K562 (cell line): ENCODE results near the gene FOXP3. TPM values are rescaled to one million over a fixed set of nuclear protein-coding genes. Genes with fewer than 3 reads are reported as not detected.

ENCODE experiments used
- ATAC-seq: fragments of 200-7000 bp; cut with Tn5 transposase; 3 replicates; pipeline ENCODE4 v1.9.1; 2020; ENCODE audit warnings: moderate library complexity
- BruUV-seq: library from RNA; stranded (reverse); fragments of 400-500 nt; replicated peaks from 2 replicates; lab custom pipeline; 2021; lab: Mats Ljungman, UMichigan
- CTCF ChIA-PET: fragments of 300-600 bp; formaldehyde crosslinking; extraction: SDS; loops from one replicate; lab custom pipeline; 2021; ENCODE audit warnings: low intra/inter-chr PET ratio; lab: Yijun Ruan, JAX
- POLR2A ChIA-PET: fragments of 300-600, 350-650 bp; sonication (Branson Sonifier 250); formaldehyde crosslinking; extraction: SDS; loops from one replicate; lab custom pipeline; 2021; ENCODE audit warnings: antibody characterized with exemption, inconsistent platforms; lab: Yijun Ruan, JAX
- DNase-seq, 4 experiments: peaks; one replicate each; pipeline versions ENCODE4 v3.0.0 to v3.0.0-alpha.2; 2011 to 2018; ENCODE audit warnings: low spot score in 3 of 4, mixed read lengths in 3 of 4; ENCODE audit errors: extremely low read depth in 1 of 4
- FAIRE-seq: peaks from 2 replicates; lab custom pipeline; 2011; peaks lifted over from hg19 to GRCh38; lab: Jason Lieb, UNC
- H2AFZ ChIP-seq: 2 replicates; pipeline ENCODE4 v1.6.0; 2011; ENCODE audit warnings: low read depth, low read length, control low read depth, inconsistent platforms
- H3K27ac ChIP-seq: fragments of 200-600 bp; 3 replicates; pipeline ENCODE4 v1.8.0; 2011; ENCODE audit warnings: low read depth, mild to moderate bottlenecking, control low read depth, inconsistent platforms, low read length, moderate library complexity, mixed read lengths; ENCODE audit errors: extremely low read depth
- H3K27me3 ChIP-seq, 2 experiments: fragments of 300-600 bp in 1 of 2; 2 replicates in 1 of 2; 3 replicates in 1 of 2; pipeline versions ENCODE4 v1.6.0 to v1.8.0; 2011; ENCODE audit warnings: inconsistent platforms in 2 of 2, low read length in 2 of 2, mild to moderate bottlenecking in 1 of 2, mixed read lengths in 1 of 2, moderate library complexity in 1 of 2; ENCODE audit not compliant: control insufficient read depth in 2 of 2, insufficient read depth in 2 of 2
- H3K36me3 ChIP-seq: fragments of 300-600 bp; 3 replicates; pipeline ENCODE4 v1.8.0; 2011; ENCODE audit warnings: mild to moderate bottlenecking, low read length, inconsistent platforms; ENCODE audit not compliant: control insufficient read depth, insufficient read depth
- H3K4me1 ChIP-seq, 2 experiments: fragments of 200-600 bp in 1 of 2; replicated peaks in 1 of 2; 2 replicates in 1 of 2; 3 replicates in 1 of 2; pipeline versions ENCODE4 v1.5.1 to v1.8.0; 2011; ENCODE audit warnings: inconsistent platforms in 2 of 2, low read length in 2 of 2, mild to moderate bottlenecking in 1 of 2, mixed read lengths in 1 of 2, moderate library complexity in 1 of 2; ENCODE audit not compliant: control insufficient read depth in 2 of 2, insufficient read depth in 2 of 2
- H3K4me2 ChIP-seq: 2 replicates; pipeline ENCODE4 v1.6.1; 2011; ENCODE audit warnings: low read length, control low read depth, inconsistent platforms, mixed read lengths; ENCODE audit not compliant: insufficient read depth
- H3K4me3 ChIP-seq: fragments of 200-600 bp; sonication (generic), shearing (Covaris generic); 2 replicates; pipeline ENCODE4 v1.5.1; 2016; ENCODE audit warnings: control low read depth, inconsistent platforms
- H3K79me2 ChIP-seq: fragments of 200-600 bp; 3 replicates; pipeline ENCODE4 v1.8.0; 2011; ENCODE audit warnings: low read length, inconsistent platforms; ENCODE audit not compliant: control insufficient read depth, insufficient read depth
- H3K9ac ChIP-seq, 2 experiments: 2 replicates each; pipeline versions ENCODE4 v1.6.0 to v1.6.1; 2011; ENCODE audit warnings: low read depth in 2 of 2, low read length in 2 of 2, control low read depth in 1 of 2, inconsistent platforms in 1 of 2, mild to moderate bottlenecking in 1 of 2, mixed read lengths in 1 of 2; ENCODE audit not compliant: insufficient read depth in 1 of 2
- H3K9me1 ChIP-seq: one replicate; pipeline ENCODE4 v1.6.0; 2011; ENCODE audit warnings: inconsistent platforms, mild to moderate bottlenecking, low read length, moderate library complexity; ENCODE audit not compliant: control insufficient read depth, insufficient read depth
- H3K9me3 ChIP-seq: replicated peaks from 2 replicates; pipeline ENCODE4 v1.5.1; 2011; ENCODE audit warnings: low read depth, low read length, inconsistent platforms; ENCODE audit not compliant: control insufficient read depth, insufficient read depth
- H4K20me1 ChIP-seq: replicated peaks from 2 replicates; pipeline ENCODE4 v1.6.1; 2011; ENCODE audit warnings: low read length, inconsistent platforms, mixed read lengths; ENCODE audit not compliant: control insufficient read depth, insufficient read depth
- EP400 ChIP-seq: fragments of 450-650 bp; IDR thresholded peaks from 2 replicates; pipeline ENCODE4 v1.6.1; 2017; ENCODE audit warnings: antibody characterized with exemption, mild to moderate bottlenecking, moderate library complexity
- FOXJ2 ChIP-seq: fragments of 200-800 bp; sonication (Bioruptor generic); IDR thresholded peaks from 2 replicates; pipeline ENCODE4 v1.6.1; 2016; ENCODE audit warnings: missing genetic modification characterization, missing compliant biosample characterization
- NFIC ChIP-seq: fragments of 450-650 bp; IDR thresholded peaks from 2 replicates; pipeline ENCODE4 v1.6.1; 2017; ENCODE audit warnings: mild to moderate bottlenecking, inconsistent platforms
- RBFOX2 ChIP-seq: fragments of 200-400 bp; formaldehyde crosslinking; IDR thresholded peaks from 2 replicates; pipeline ENCODE4 v1.6.1; 2017; ENCODE audit warnings: low read depth, mild to moderate bottlenecking, low read length, moderate library complexity
- RBM22 ChIP-seq: fragments of 200-400 bp; formaldehyde crosslinking; IDR thresholded peaks from 2 replicates; pipeline ENCODE4 v1.6.1; 2018; ENCODE audit warnings: low read length, low read depth; ENCODE audit not compliant: poor library complexity, severe bottlenecking
- RBM39 ChIP-seq: fragments of 200-400 bp; formaldehyde crosslinking; optimal IDR thresholded peaks from 2 replicates; pipeline ENCODE3; 2018; ENCODE audit warnings: low read depth, low read length
- TEAD4 ChIP-seq, 2 experiments: sonication (generic) in 1 of 2; formaldehyde crosslinking in 1 of 2; IDR thresholded peaks; 2 replicates each; pipeline versions ENCODE4 v1.6.1 to v1.8.0; 2012 to 2022; ENCODE audit warnings: borderline replicate concordance in 1 of 2, inconsistent platforms in 1 of 2, low read length in 1 of 2, mild to moderate bottlenecking in 1 of 2, missing genetic modification reagents in 1 of 2
- TRIM25 ChIP-seq: fragments of 450-650 bp; IDR thresholded peaks from 2 replicates; pipeline ENCODE4 v1.7.0; 2016; ENCODE audit warnings: borderline replicate concordance
- ZBTB26 ChIP-seq: fragments of 450-650 bp; formaldehyde crosslinking; IDR thresholded peaks from 2 replicates; pipeline ENCODE4 v1.4.0; 2022; ENCODE audit warnings: missing genetic modification characterization
- WGBS: fragments of 100-300 bp; shearing (Covaris generic); methylation state at CpG from one replicate; pipeline ENCODE4 v1.1.6; 2016; ENCODE audit warnings: low coverage, mixed read lengths; ENCODE audit not compliant: insufficient coverage; ENCODE audit errors: missing lambda C conversion rate; 5-methylcytosine and 5-hydroxymethylcytosine counted together
- in situ Hi-C: fragments of 300-500 bp; cut with MboI; formaldehyde crosslinking; loops from 4 replicates; pipeline ENCODE4 v1.15.0; 2018; ENCODE audit warnings: inconsistent platforms, mixed read lengths
- intact Hi-C: fragments of 100-400 bp; cut with micrococcal nuclease; formaldehyde crosslinking; loops from 2 replicates; pipeline ENCODE4 v1.14.2; 2022
- polyA plus RNA-seq, 8 experiments: library from polyadenylated mRNA; depleted of rRNA in 4 of 8; stranded (reverse) in 5 of 8; unstranded in 3 of 8; fragments of >200 nt; fragmentation: Nextera tagmentation in 2 of 8; fragmentation: Illumina TruSeq in 1 of 8; extraction: Ambion mirVana in 2 of 8; extraction: Trizol in 1 of 8; gene quantifications; 2 replicates each; pipeline versions ENCODE4 v1.2.1 to v1.2.3, GENCODE V29; 2011 to 2014; ENCODE audit warnings: inconsistent platforms in 1 of 8, missing spikeins in 1 of 8
- total RNA-seq, 7 experiments: library from RNA; depleted of rRNA in 6 of 7; stranded (reverse); fragments of >200 nt in 6 of 7; fragmentation: Illumina TruSeq in 2 of 7; extraction: Trizol in 2 of 7; gene quantifications; 2 replicates each; pipeline versions ENCODE4 v1.2.1 to v1.2.3, GENCODE V29; 2011 to 2021; ENCODE audit warnings: low replicate concordance in 1 of 7

FOXP3 gene
- total and polyA plus RNA-seq, 9 of the 15 experiments (the other 6 are each of a cell fraction or from before 2014, with no cell fraction given), result 0.04 to 0.24 (median 0.07) TPM; not detected in 4

GRCh38 chrX:49247916-49248811 is 16.3 kb downstream of the FOXP3 start:
- DNase-seq (no peak), ATAC-seq (no peak), FAIRE-seq (no peak)
- peaks cover 17 to 42% of the 10 kb centered on the region in 2 experiments; a peak in 4 of 5 replicates for H3K4me1 ChIP-seq
- intact Hi-C loops (no loop called here), in situ Hi-C loops (no loop called here)
- BruUV-seq, result no TSS peak
- no peaks in the 10 kb centered on the region for H4K20me1 ChIP-seq
- no peak overlapping the region for H3K4me3 ChIP-seq
- H3K9me1 ChIP-seq, result no peaks in the 10 kb centered on the region
- no peaks in the 10 kb centered on the region for H3K27me3 ChIP-seq
- no peak overlapping the region for H3K27ac ChIP-seq
- no peak overlapping the region for H2AFZ ChIP-seq
- POLR2A ChIA-PET, result interaction anchor here (1.2 to 1.5 kb wide), 2 partner anchors 9 kb away, joined by 4 to 6 read pairs; no protein-coding TSS in a partner anchor
- H3K79me2 ChIP-seq, result no peaks in the 10 kb centered on the region; the same call in 2 of the 3 replicates
- CTCF ChIA-PET, result no interaction called here
- H3K9ac ChIP-seq, result no peak overlapping the region
- WGBS, result 95% methylated on average over 11 of the region's 28 CpGs
- peaks cover 43% of the 10 kb centered on the region; the same call in 2 of the 3 replicates for H3K36me3 ChIP-seq
- H3K9me3 ChIP-seq, result no peaks in the 10 kb centered on the region
- no peak overlapping the region for H3K4me2 ChIP-seq
- no peak for TF ChIP-seq FOXJ2 (tag)
- TF ChIP-seq RBFOX2, result 0 out of 2 replicates have a peak, but pooled peaks have one; percentile 22
- peak; percentile 68 for TF ChIP-seq NFIC

DNA sequence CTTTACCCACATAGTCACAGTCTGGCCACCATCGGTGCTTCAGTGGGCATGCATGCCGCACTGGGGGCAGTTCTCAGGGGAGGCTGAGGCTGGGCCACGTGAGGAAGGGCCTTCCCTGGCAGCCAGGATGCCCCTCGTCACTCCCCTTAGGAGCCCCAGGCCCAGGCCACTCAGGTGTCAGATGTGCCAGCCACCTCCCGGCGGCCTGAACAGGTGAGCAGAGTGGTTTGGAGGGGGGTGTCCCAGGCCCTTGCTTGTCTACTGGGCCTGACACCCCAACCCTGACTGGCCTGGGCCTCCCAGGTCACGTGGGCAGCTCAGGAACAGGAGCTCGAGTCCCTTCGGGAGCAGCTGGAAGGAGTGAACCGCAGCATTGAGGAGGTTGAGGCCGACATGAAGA is 17.2 kb downstream of the FOXP3 start:
- no peak overlapping the region for H3K4me2 ChIP-seq
- peaks cover 25 to 50% of the 10 kb centered on the region in 2 experiments; a peak in 4 of 5 replicates for H3K4me1 ChIP-seq
- 94% methylated on average over 3 of the region's 11 CpGs for WGBS
- FAIRE-seq, result no peak
- POLR2A ChIA-PET, result no interaction called here
- no peak overlapping the region for H2AFZ ChIP-seq
- in situ Hi-C loops (no loop called here), intact Hi-C loops (no loop called here)
- CTCF ChIA-PET, result no interaction called here
- no peak for ATAC-seq
- H3K27me3 ChIP-seq, result no peaks in the 10 kb centered on the region
- no peak overlapping the region for H3K4me3 ChIP-seq
- H3K79me2 ChIP-seq, result no peaks in the 10 kb centered on the region; the same call in 2 of the 3 replicates
- no peak overlapping the region for H3K9ac ChIP-seq
- H3K27ac ChIP-seq, result no peak overlapping the region
- H3K36me3 ChIP-seq, result peaks cover 52% of the 10 kb centered on the region; the same call in 2 of the 3 replicates
- DNase-seq, result no peak
- no peaks in the 10 kb centered on the region for H3K9me1 ChIP-seq
- BruUV-seq, result no TSS peak
- no peaks in the 10 kb centered on the region for H3K9me3 ChIP-seq
- no peaks in the 10 kb centered on the region for H4K20me1 ChIP-seq
- TF ChIP-seq RBM39 (no peak), RBM22 (no peak), EP400 (no peak), TEAD4 (IDR thresholded peaks at IDR 0.05; ENCODE audit: low read length) (no peak), TEAD4 (CRISPR knock-in tag; IDR thresholded peaks at IDR 0.05; ENCODE audit: borderline replicate concordance) (no peak), ZBTB26 (CRISPR knock-in tag) (no peak), TRIM25 (no peak)
